ENCODE results near the gene NMT2.

DNA sequence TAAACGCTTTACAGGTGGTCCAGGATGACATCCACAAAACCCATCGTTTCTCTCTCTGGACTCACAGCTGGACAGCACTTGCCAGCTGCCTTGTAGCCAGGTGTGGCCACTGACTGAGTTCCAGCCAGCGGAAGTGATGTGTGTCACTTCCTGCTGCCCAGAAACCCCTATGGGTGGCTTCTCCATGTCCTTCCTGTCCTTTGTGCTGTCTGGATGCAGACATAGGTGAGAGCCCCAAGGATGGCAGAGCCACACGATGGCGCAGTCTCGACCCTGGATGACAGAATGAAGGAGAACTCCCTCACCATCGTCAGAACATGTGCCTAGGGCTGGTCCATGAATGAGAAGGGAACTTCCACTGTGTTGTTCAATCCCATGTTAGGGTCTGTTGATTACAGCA, 22.1 kb downstream of the NMT2 start:
- TF ChIP-seq, protein P1, sequence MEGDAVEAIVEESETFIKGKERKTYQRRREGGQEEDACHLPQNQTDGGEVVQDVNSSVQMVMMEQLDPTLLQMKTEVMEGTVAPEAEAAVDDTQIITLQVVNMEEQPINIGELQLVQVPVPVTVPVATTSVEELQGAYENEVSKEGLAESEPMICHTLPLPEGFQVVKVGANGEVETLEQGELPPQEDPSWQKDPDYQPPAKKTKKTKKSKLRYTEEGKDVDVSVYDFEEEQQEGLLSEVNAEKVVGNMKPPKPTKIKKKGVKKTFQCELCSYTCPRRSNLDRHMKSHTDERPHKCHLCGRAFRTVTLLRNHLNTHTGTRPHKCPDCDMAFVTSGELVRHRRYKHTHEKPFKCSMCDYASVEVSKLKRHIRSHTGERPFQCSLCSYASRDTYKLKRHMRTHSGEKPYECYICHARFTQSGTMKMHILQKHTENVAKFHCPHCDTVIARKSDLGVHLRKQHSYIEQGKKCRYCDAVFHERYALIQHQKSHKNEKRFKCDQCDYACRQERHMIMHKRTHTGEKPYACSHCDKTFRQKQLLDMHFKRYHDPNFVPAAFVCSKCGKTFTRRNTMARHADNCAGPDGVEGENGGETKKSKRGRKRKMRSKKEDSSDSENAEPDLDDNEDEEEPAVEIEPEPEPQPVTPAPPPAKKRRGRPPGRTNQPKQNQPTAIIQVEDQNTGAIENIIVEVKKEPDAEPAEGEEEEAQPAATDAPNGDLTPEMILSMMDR (conservative IDR thresholded peaks at IDR 0.05 in 1 of 2, IDR thresholded peaks at IDR 0.05 in 1 of 2; ENCODE audit: low read depth in 1 of 2, low read length in 2 of 2): no peak
- TF ChIP-seq EZH2 (IDR thresholded peaks at IDR 0.05; ENCODE audit: low read length, missing control alignments): no peak

Measured in fibroblast of lung (primary cell).